ENCODE data around the gene ESAM. TPM values are rescaled to one million over a fixed set of nuclear protein-coding genes. Genes with fewer than 3 reads are reported as not detected.

The ESAM gene
- total and polyA plus RNA-seq, 2 experiments from 2014 or later = 0.32 TPM; not detected in 1

- peaks cover 5% of the 10 kb centered on the region for H3K4me1 ChIP-seq (ENCODE audit: insufficient read depth)
- H3F3A ChIP-seq (replicated peaks; ENCODE audit: low read depth) = no peaks in the 10 kb centered on the region
- TF ChIP-seq ETS1 (IDR thresholded peaks at IDR 0.05) = no peak
- no peak for TF ChIP-seq ZNF331 (CRISPR knock-in tag; IDR thresholded peaks at IDR 0.05; ENCODE audit: low read depth)
- TF ChIP-seq NANOG (IDR thresholded peaks at IDR 0.05; ENCODE audit: borderline replicate concordance) = no peak
- no peak for TF ChIP-seq REST (IDR thresholded peaks at IDR 0.05; ENCODE audit: unreplicated experiment)
- no peak for TF ChIP-seq EZH2phosphoT487 (IDR thresholded peaks at IDR 0.05; ENCODE audit: unreplicated experiment)
- no peak for TF ChIP-seq CREB1 (CRISPR knock-in tag; IDR thresholded peaks at IDR 0.05; ENCODE audit: low read depth)
- TF ChIP-seq ZNF114 (CRISPR knock-in tag; IDR thresholded peaks at IDR 0.05) = no peak
- TF ChIP-seq ZNF462 (CRISPR knock-in tag; IDR thresholded peaks at IDR 0.05) = no peak
- no peak for TF ChIP-seq EZH2 (IDR thresholded peaks at IDR 0.05; ENCODE audit: low read depth, unreplicated experiment)
- H3K9me3 Mint-ChIP-seq = no peaks in the 10 kb centered on the region
- no peak overlapping the region for H3K27ac Mint-ChIP-seq
- H3K27me3 Mint-ChIP-seq (ENCODE audit: insufficient read depth, low read depth, poor library complexity) = peaks cover 15% of the 10 kb centered on the region
- ATAC-seq = no peak
- no peak overlapping the region for H3K4me2 ChIP-seq
- H4K20me1 ChIP-seq (replicated peaks; ENCODE audit: insufficient read depth) = no peaks in the 10 kb centered on the region
- no peaks in the 10 kb centered on the region for H3K9me2 ChIP-seq (ENCODE audit: insufficient read depth)
- peaks cover 11% of the 10 kb centered on the region for H3K4me1 Mint-ChIP-seq
- H3K4me3 ChIP-seq = no peak overlapping the region
- no peak overlapping the region for H2AFZ ChIP-seq
- H3K36me3 Mint-ChIP-seq (ENCODE audit: low read depth) = no peaks in the 10 kb centered on the region
- H3K79me2 ChIP-seq (replicated peaks; ENCODE audit: insufficient read depth) = no peaks in the 10 kb centered on the region
- no peak overlapping the region for H3K4me3 Mint-ChIP-seq
- H3K27ac ChIP-seq (ENCODE audit: low read depth) = no peak overlapping the region
- peaks cover 40% of the 10 kb centered on the region for H3K27me3 ChIP-seq (ENCODE audit: insufficient read depth)
- DNase-seq (ENCODE audit: low spot score) = no peak
- no peaks in the 10 kb centered on the region for H3K36me3 ChIP-seq (ENCODE audit: insufficient read depth)
These were observed 29.9 kb downstream of the ESAM start for GRCh38 chr11:124732230-124732629.

All from GM23338 (cell line).